Ascending aorta (tissue), 2 donors: ENCODE results near the gene KIAA1549. TPM values are rescaled to one million over a fixed set of nuclear protein-coding genes. Genes with fewer than 3 reads are reported as not detected.

Experiments used
- DNase-seq, 2 donors: peaks; one replicate each; pipeline ENCODE4 v3.0.0-alpha.2; 2019; ENCODE audit warnings: low spot score in 2 of 2
- H3K27ac ChIP-seq, 2 donors: fragments of 200-600 bp; sonication (generic); one replicate each; pipeline ENCODE4 v1.5.1; 2016 to 2017; ENCODE audit warnings: mild to moderate bottlenecking in 1 of 2
- H3K27me3 ChIP-seq: fragments of 200-600 bp; sonication (generic); one replicate; pipeline ENCODE4 v1.5.1; 2017
- H3K36me3 ChIP-seq, 2 donors: fragments of 200-600 bp; sonication (generic); one replicate each; pipeline ENCODE4 v1.5.1; 2016
- H3K4me1 ChIP-seq, 2 donors: fragments of 200-600 bp; sonication (generic); one replicate each; pipeline ENCODE4 v1.5.1; 2016 to 2017; ENCODE audit warnings: mild to moderate bottlenecking in 1 of 2
- H3K4me3 ChIP-seq, 2 donors: fragments of 200-600 bp; sonication (generic); one replicate each; pipeline ENCODE4 v1.5.1; 2016 to 2017; ENCODE audit warnings: mild to moderate bottlenecking in 1 of 2
- H3K9me3 ChIP-seq, 2 donors: fragments of 200-600 bp; sonication (generic); one replicate each; pipeline ENCODE4 v1.5.1; 2016
- CTCF ChIP-seq, 3 experiments: fragments of 200-600 bp in 2 of 3; fragments of 450-650 bp in 1 of 3; sonication (generic) in 2 of 3; IDR thresholded peaks; one replicate each; pipeline ENCODE4 v1.5.1; 2016 to 2019; ENCODE audit warnings: antibody characterized with exemption in 3 of 3, mild to moderate bottlenecking in 1 of 3, moderate library complexity in 1 of 3
- intact Hi-C: fragments of 100-400 bp; cut with DNase I; formaldehyde crosslinking; loops from one replicate; pipeline ENCODE4 v1.15.1; 2023
- total RNA-seq: library from RNA; depleted of rRNA; stranded (reverse); fragments of >200 nt; gene quantifications from one replicate; pipeline ENCODE4 v1.1.0, GENCODE V29; 2016

The KIAA1549 gene
- total RNA-seq, 1 donor from 2014 or later: 0.11 TPM

DNA sequence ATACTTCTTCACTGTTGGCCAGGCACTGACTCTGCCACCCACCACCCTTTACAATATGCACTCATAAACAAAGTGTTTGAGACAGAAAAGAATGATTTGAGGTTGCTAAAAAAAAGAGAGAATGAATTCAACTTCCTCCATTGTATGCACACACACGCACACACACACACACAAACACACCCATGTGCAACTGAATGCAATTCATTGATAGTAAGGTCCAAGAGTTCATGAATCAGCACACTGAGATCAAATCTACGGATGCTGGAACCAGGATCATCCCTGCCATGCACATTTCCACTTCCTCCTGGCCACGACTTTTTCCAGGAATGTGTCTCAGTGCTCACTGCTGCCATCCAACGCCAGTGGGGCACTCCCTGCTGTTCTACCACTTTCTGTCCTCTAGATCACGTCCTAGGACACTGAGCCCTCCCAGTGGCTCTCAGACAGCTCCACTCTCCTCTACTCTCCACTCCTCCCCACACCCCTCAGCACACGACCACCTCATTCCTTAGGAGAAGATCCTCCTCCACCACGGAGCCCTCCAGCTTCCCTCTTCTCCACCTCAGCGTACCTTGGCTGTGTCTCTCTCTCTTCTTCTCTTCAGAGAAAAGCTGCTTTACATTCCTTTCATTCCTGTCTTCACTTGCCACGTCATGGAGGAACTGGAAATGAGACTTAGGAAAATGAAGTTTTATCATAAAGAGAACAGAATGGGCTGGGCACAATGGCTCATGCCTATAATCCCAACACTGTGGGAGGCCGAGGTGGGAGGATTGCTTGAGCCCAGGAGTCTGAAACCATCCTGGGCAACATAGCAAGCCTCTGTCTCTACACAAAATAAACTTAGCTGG is 195.4 kb downstream of the KIAA1549 start:
- no peak for TF ChIP-seq CTCF (IDR thresholded peaks at IDR 0.05)
- Histone ChIP-seq H3K4me1 (no peaks in the 10 kb centered on the region), H3K36me3 (no peaks in the 10 kb centered on the region), H3K27me3 (no peaks in the 10 kb centered on the region), H3K4me3 (no peak overlapping the region), H3K9me3 (no peaks in the 10 kb centered on the region), H3K27ac (no peak overlapping the region)
- no peak for DNase-seq
- intact Hi-C loops: no loop called here

- Histone ChIP-seq H3K4me1 (no peaks in the 10 kb centered on the region), H3K4me3 (no peak overlapping the region), H3K9me3 (no peaks in the 10 kb centered on the region), H3K27me3 (no peaks in the 10 kb centered on the region), H3K36me3 (no peaks in the 10 kb centered on the region), H3K27ac (no peak overlapping the region)
- intact Hi-C loops: no loop called here
- DNase-seq: no peak
- TF ChIP-seq CTCF (IDR thresholded peaks at IDR 0.05): no peak
Measured at GRCh38 chr7:138784692-138785091, 196.5 kb downstream of the KIAA1549 start.

Other genes starting within 250 kb of the KIAA1549 start
- not detected for gene TMEM213, start 183.4 kb downstream of the KIAA1549 start, total RNA-seq
- not detected for gene ATP6V0A4, start 183.2 kb downstream of the KIAA1549 start, total RNA-seq
- 29.1 TPM for gene ZC3HAV1L, start 54.7 kb upstream of the KIAA1549 start, total RNA-seq
- 25.0 TPM for gene ZC3HAV1, start 128.3 kb upstream of the KIAA1549 start, total RNA-seq
- gene UBN2, start 249.8 kb upstream of the KIAA1549 start, total RNA-seq: 3.7 TPM